Occipital lobe (tissue), 2 donors: ENCODE results near the gene TTC39A. TPM values are rescaled to one million over a fixed set of nuclear protein-coding genes. Genes with fewer than 3 reads are reported as not detected.
"Not testable (repeated sequence)": the region's sequence is repeated elsewhere in the genome, so short reads cannot be mapped to it uniquely, and the experiment has no call there.

Source experiments
- DNase-seq: peaks from one replicate; lab custom pipeline; 2025; lab: John Stamatoyannopoulos, UW
- total RNA-seq: library from RNA; depleted of rRNA; stranded (reverse); fragments of >200 nt; gene quantifications from one replicate; pipeline ENCODE4 v1.2.3, GENCODE V29; 2014

The TTC39A gene
- total RNA-seq, 1 donor from 2014 or later: 0.78 TPM

GRCh38 chr1:51266791-51267190 lies 63.6 kb downstream of the TTC39A start:
- DNase-seq: no peak

- no peak for DNase-seq
These were observed 64.2 kb downstream of the TTC39A start for GRCh38 chr1:51266181-51266580.

- no peak for DNase-seq
These were observed 64.7 kb downstream of the TTC39A start for GRCh38 chr1:51265618-51266017.

- DNase-seq: no peak
These were observed 65.9 kb downstream of the TTC39A start for GRCh38 chr1:51264451-51264850.

GRCh38 chr1:51263147-51263877 lies 67.0 kb downstream of the TTC39A start:
- DNase-seq: no peak

- no peak for DNase-seq
These were observed 75.0 kb downstream of the TTC39A start for GRCh38 chr1:51255331-51255730.

GRCh38 chr1:51253691-51254090 lies 76.7 kb downstream of the TTC39A start:
- peak; percentile 32 for DNase-seq

GRCh38 chr1:51252366-51252765 lies 78.0 kb downstream of the TTC39A start:
- DNase-seq: no peak

- not testable (repeated sequence) for DNase-seq
These were observed 79.2 kb downstream of the TTC39A start for GRCh38 chr1:51251165-51251564.

- not testable (repeated sequence) for DNase-seq
These were observed 79.6 kb downstream of the TTC39A start for GRCh38 chr1:51250729-51251128.

- DNase-seq: no peak
These were observed 80.9 kb downstream of the TTC39A start for GRCh38 chr1:51249445-51249844.

GRCh38 chr1:51247499-51247898 lies 82.9 kb downstream of the TTC39A start:
- DNase-seq: no peak

GRCh38 chr1:51247022-51247421 lies 83.3 kb downstream of the TTC39A start:
- DNase-seq: no peak

GRCh38 chr1:51242546-51242945 lies 87.8 kb downstream of the TTC39A start:
- DNase-seq: no peak

GRCh38 chr1:51241119-51241518 lies 89.2 kb downstream of the TTC39A start:
- no peak for DNase-seq

GRCh38 chr1:51240084-51240483 lies 90.3 kb downstream of the TTC39A start:
- DNase-seq: no peak

GRCh38 chr1:51238034-51238403 lies 92.3 kb downstream of the TTC39A start:
- no peak for DNase-seq

GRCh38 chr1:51237351-51238033 lies 92.9 kb downstream of the TTC39A start:
- no peak for DNase-seq

Other genes starting within 250 kb of the TTC39A start
- gene C1orf185, start 228.3 kb downstream of the TTC39A start, total RNA-seq: not detected
- 148 TPM for gene RNF11, start 94.3 kb downstream of the TTC39A start, total RNA-seq
- 189 TPM for gene EPS15, start 188.7 kb upstream of the TTC39A start, total RNA-seq